Activated CD4-positive, alpha-beta T cell treated with anti-CD3 and anti-CD28 coated beads, Interleukin-2, Interleukin-6, amounts not matched to agents 100 ng/mL and 50 ng/mL, durations not matched to agents 16 hours and 8 hours (primary cell): Measurements from ENCODE around the gene ANKRD29.
A peak's percentile ranks its signal among the peaks of the same experiment; 100 is the strongest.

Experiments
- DNase-seq: peaks from one replicate; pipeline ENCODE4 v3.0.0-alpha.2; 2020

ANKRD29 gene, protein sequence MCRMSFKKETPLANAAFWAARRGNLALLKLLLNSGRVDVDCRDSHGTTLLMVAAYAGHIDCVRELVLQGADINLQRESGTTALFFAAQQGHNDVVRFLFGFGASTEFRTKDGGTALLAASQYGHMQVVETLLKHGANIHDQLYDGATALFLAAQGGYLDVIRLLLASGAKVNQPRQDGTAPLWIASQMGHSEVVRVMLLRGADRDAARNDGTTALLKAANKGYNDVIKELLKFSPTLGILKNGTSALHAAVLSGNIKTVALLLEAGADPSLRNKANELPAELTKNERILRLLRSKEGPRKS

DNA sequence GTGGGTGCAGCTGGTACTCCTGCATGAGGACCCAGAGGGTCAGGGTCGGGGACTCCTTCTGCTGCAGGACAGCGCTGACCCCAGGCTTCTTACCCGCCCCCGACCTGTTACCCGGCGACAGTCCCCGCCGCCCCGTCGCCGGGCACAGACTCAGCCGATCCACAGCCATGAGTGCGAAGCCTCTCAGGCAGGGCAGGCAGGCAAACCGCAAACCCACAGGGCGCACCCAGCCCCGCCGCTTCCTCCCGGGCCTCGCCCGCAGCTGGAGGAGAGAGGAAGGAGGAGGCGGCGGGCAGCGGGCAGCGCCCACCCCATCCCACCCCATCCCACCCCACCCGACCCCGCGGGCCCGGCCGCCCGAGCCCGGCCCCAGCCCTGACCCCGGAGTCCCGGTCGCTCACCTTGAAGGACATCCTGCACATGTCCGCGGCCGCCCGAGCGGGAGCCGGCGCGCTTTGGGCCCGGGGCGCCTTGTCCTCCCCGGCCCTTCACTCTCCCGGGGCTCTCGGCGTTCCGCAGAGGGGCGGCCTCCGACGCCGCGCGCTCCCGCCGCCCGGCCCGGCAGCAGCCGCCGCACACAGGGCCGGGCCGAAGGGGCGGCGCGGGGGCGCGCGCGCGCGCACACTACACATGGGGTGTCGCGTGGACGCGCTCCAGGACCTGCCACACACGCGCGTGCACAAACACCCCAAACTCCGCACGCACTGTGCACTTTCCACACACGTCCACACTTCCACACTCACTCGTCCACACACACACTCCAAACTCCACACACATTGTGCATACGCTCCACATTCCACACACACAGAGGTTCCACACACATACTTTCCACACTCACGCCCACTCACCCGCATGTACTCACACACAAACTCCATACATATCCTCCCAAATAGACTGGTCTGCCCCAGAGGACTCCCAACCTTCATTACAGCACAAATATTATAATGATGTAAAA lies at the start of gene ANKRD29:
Gene ANKRD29, minus strand, starts transcription at position 603 of the 955 bp plus-strand sequence. Its CDS starts 181 bp downstream, at position 422.
- peak; percentile 53 for DNase-seq

DNA sequence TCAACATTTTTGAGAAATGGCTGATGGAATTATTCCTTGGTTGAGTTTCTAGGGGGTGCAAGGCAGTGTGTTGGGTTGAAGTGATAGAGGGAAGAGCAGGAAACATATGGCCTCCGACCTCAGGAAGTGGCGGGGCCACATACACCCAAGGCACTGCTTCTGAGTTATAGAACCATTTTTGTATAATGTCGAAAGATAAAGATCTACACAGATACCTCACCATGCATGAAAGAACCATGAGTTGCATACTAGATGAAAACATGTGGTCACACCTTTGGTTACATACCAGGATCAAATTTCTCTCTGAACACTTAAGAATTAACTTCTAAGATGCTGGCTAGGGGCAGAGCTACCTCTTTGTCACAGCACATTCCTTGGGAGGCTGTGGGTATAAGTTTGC lies 49.7 kb upstream of the ANKRD29 start:
- DNase-seq, result peak; percentile 14

DNA sequence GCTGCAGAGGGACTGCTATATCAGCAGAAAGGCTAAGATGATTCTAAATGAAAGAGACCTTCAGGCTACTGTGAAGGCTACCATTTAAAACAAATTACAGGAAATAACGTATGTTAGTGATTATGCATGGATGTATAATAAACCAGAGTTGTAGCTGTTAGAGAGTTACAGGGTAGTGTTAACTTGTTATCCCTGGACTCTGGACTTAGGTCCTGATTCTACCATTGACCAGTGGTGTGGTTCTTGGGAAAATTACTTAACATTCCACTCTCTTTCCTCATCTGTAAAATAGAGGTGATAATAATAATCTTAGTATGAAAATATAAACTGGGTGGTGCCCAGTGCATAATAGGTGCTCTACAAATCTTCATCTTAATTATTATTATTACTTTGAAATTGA lies 48.7 kb upstream of the ANKRD29 start:
- DNase-seq, result no peak

DNA sequence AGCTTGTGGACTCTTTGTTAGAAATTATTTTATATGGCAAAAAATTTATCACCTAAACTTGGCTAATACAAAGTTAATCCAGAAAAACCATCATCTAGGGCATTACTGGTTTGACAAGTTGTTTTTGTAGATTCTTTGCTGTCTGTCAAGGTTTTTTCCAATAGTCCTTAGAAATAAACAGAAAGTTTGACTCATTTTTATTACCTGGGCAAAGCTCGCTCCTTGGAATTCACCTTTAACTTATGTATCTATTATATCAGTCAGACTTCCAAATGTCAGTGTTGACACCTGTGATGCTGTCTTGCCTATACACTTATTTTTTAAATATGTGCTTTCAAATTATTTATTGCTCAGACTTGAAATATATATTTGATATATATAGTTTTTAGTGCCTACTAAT lies 48.2 kb upstream of the ANKRD29 start:
- DNase-seq, result no peak

DNA sequence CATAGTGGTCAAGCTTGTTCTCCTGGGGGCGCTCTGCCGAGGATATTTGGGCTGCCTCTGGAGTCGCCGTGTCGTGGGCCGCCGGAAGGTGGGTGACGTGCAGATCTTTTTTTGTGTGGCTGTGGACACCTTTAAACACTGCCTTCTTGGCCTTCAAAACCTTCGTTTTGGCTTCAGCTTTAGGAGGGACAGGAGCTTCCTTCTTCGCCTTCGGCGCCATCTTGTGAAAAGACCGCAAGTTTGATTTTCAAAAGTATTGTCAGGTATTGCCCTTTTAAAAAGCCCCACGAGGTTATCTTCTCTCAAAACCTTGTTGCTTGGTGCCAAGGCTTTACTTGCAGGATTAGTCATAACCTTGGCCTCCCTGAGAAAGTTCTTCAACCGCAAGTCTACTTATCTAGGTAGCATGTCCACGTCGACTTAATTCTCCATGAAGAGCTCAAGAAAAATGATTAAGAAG lies 47.4 kb upstream of the ANKRD29 start:
- DNase-seq, result no peak

DNA sequence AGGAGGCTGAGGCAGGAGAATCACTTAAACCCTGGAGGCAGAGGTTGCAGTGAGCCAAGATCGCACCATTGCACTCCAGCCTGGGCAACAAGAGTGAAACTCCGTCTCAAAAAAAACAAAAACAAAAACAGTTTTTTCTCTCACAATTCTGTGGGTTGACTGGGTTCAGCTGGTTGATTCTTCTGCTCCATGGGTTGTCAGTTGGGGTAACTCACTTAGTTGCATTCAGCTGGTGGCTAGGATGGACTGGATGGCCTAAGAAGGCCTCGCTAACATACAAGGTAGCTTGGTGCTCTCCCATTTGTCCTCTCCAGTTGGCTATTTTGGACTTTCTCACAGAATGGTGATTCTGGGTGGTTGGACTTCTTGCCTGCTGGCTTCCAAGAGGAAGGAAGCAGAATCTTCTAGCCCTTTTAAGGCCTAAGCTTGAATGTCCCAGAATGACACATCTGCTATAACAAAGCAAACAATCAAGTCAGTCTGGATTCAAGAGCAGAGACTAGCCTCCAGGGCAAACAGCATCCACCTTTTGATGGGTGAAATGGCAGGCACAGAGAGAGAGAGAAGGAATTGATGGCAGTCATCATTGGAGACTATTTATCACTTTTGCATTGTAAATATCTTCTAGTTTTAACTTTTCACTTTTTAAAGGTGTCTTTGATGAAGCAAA lies 44.4 kb upstream of the ANKRD29 start:
- no peak for DNase-seq

DNA sequence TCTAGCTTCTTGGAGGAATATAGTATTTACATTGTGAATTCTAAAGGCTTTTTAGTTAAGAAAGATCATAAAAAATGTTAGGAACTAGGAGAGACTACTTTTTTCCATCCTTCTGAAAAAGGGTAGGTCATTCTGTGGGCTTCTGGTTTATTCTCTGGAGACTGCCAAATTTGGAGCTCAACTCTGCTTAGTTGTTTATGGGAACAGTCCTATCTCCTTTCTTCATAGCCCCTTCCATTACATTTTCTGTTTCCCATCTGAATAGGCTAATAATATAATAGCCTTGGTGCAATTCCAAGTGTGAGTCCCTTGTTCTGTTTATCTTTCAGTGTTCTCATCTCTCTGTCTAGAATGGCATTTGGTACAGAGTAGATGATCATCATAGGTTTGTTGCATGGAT lies 42.1 kb upstream of the ANKRD29 start:
- DNase-seq, result no peak

DNA sequence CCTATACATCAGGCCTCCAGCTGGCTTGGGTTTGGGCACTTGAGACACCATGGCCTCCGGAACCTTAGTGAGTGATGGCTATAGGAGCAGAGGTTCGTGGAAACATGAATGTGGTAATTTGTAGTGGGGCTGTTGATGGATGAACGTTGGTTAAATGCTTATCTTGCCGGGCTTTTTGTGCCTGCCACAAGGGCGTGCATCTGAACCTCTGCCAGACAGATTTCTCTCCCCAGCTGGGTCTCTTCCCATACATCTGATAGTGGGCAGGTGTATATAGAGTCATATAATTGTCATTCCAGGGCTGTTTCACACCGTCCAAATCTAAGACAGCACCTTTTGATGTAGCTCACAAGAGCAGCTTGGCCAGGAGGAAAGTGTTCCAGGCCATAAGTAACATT lies 41.3 kb upstream of the ANKRD29 start:
- DNase-seq, result no peak

DNA sequence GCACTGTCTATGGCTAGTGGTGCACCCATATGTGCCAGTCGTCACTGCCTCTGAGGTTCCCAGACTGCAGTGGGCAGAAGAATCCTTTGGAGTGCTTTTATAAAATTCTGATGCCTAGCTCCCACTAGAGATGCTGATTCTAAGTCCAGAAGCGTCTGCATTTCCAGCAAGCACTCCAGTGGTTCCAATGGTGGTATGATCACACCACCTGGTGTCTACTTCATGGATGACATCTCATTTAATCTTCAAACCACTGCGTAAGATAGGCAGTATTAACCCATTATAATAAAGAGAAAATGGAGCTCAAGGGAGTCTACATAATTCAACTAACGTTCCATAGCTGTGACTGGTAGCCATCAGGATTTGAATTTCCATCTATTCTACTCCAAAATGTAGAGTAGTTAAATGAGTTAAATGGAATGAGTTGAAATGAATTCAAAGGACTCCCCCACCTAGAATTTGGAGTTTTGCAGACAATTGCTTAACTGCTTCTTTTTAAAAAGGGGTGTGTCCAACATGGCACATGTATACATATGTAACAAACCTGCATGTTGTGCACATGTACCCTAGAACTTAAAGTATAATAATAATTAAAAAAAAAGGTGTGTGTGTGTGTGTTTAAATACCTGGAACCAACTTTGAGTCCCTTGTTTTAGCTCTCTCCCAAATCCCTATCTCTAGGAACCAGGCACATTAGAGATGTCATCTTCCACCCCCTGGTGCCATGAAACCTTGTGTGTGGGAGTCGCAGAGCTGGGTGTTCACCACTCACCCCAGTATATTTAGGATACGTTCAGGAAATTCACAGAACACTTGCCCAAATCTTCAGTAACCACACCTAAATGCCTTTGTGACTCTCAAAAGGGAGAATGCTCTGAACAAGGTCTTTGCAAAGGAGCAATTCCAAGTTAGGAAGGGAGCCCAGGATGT lies 40.6 kb upstream of the ANKRD29 start:
- peak; percentile 33 for DNase-seq

DNA sequence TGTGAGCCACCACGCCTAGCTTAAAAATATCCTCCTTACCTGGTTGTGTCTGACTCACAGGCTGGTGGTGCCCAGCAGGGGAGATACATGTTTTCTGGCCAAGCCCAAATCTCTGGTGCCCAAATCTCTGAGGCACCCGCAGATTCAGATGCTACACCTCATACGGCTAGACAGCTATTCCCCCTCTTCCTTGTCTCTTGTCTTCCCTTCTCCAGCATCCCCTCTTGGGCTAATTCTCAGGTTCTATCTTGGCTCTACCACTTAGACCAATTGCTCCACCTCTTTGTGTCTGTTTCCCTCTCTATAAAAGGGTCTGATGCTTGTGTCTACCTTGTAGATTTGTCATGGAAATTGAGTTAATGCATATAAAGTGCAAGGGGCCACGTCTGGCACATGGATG lies 39.9 kb upstream of the ANKRD29 start:
- DNase-seq, result no peak

DNA sequence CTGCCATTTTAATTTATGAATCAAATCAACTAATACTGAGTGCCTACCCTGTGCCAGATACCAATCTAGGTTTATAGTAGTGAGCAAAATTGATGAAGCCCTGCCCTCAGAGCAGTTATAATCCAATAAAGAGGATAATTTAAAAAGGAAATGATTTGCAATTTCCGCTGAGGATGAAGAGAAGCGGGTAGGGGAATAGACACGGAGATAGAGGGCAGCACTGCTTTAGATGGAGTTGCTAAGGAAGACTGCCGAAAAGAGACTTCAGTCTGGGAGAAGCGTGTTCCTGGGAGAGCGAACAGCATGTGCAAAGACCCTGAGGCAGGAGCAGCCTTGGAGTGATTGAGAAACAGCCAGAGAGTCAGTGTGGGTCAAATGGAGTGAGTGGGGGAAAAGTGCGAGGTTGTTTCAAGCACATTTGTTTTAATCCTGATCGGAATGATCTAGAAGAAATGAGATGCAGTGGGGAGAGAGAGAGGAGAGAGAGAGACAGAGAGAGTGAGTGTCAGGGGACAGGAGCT lies 38.9 kb upstream of the ANKRD29 start:
- DNase-seq, result no peak

DNA sequence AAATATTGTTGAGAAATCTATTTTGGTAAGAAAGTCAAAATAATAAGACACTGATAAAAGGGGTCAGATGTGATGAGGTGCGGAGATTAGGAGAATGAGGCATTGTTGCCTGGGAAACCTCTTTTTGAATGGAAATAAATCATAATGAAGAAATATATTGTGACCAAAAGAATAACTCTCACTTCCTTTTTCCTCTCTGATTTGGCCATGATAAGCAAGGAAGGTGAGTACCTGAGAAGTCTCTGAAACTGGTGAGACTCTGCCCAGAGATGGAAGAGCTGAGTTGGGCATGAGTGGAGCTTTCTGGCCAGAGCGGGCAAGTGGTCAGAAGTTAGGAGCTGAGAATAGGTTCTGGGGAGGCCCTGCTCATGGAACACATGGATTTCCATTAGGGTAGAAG lies 38.3 kb upstream of the ANKRD29 start:
- DNase-seq, result no peak

DNA sequence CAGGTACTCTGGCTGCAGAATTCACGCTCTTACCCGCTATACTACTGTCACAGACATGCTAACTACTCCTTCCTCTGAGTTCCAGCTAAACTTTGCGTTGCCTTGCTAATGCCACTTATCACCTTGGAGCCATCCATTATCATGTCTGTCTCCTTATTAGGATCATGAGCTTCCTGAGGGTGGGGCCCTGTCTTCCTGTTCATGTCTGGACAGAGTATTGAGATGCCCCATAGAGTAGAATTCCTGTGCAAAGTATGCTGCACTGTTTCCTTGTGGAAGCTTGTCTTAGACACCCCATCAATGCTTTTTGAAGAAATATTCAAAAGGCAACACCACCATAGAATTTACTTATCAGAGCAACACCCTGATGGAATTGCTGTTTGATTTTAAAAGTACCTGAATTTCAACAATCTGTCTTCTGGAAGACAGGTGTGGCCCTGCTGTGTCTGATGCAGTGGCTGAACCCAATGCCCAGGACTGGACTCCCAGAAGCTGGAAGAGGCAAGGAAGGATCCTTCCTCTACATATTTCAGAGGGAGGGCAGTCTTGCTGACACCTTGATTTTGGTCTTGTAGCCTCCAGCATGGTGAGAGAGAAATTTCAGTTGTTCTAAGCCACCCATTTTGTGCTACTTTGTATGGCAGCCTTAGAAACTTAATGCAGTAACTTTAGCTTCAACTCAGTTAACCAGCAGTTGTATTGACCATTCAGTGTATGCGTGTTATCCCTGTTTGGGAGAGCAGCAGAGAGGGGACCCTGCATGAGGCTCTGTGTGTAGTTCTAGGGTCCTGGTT lies 32.1 kb upstream of the ANKRD29 start:
- no peak for DNase-seq

DNA sequence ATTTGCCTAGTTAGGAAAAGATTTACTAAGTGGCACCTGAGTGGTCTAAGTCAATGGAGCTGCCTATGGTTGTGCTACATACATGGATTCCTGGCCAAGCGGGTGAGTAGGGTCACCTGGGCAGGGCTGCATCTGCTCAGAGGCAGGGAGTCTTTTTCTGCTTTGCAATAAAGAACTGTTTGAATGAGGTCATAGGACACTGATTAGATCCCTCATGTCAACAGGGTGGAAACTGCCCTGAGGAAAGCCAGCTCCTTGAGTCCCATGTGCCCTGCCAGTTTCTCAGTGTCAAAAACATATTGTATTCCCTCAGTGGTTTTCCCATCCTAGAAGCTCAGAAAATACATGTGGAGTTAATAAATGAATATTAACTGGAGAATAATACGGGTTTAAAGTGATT lies 31.1 kb upstream of the ANKRD29 start:
- DNase-seq, result no peak

DNA sequence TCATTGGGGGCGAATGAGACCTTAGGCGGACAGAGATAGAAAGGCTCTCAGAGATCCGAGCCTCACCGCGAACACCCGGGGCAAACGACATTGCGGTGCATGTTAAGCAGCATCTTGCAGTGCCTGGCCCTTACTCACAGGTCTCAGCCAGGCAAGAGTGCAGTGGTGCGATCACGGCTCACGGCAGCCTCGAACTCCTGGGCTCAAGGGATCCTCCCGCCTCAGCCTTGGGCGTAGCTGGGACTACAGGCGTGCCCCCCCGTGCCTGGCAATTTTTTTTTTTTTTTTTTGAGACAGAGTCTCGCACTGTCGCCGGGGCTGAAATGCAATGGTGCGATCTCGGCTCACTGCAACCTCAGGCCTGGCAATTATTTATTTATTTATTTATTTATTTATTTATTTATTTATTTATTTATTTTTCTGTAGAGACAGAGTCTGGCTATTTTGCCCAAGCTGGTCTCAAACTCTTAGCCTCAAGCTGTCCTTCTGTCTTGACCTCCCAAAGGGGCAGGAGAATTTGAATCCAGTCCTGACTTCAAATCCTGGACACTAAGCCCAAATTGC lies 27.9 kb upstream of the ANKRD29 start:
- DNase-seq, result no peak

DNA sequence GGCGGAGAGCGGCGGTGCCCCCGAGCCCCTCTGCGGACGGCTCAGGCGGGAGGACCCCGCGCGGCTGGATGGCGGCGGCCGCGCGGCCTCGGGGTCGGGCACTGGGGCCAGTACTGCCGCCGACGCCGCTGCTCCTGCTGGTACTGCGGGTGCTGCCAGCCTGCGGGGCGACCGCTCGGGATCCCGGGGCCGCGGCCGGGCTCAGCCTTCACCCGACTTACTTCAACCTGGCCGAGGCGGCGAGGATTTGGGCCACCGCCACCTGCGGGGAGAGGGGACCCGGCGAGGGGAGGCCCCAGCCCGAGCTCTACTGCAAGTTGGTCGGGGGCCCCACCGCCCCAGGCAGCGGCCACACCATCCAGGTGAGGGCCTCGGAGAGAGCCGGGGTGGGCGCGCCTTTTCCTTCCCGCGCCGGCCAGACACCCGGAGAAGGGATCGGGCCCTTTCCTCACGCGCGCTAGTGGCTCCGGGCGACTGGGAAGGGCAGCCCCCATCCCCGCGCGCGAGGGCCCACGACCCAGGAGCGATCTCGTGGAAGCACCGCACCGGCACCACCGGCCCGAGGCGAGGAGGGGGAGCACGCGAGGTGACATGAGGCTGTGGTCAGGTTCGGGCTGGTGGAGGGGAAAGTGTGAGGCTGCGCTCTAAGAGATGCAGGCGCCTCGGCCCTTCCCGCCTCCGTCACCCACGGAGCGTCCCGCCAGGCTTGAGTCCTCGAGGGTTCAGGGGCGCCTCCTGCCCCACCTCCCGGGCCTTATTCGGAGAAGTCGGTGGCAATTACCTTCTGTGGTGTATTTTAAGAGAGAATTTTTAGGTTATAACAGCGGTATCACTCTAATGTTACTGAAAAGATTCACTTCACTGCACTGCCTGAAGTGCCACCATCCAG lies 27.1 kb upstream of the ANKRD29 start:
- no peak for DNase-seq

DNA sequence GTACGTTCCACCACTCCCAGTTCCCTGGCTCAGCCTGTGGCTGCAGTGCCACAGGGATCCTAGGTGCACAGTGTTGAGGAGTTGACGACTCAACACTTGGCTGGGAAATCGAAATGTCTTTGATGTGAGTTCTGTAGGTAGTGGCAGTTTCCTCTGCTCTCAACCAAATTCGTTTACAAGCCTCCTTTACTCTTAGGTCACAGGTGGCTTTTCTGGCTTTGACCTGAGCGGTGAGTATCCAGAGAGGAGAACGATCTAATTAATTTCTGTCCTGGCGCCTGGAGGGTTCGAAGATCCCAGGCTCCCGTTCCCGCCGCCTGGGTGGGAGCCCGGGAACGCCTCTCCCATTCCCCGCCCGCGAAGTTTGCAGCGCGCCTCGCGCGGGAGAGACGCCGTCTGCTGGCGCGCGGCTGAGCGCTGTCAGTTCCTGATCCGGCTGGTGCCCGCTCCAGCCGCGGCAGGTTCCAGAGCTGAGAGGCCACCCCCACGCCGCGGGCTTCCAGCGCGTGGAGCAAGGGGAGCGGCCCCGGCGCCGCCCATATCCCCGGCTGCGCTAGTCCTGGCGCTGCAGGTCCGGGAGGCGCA lies 26.4 kb upstream of the ANKRD29 start, which contains the start of gene LAMA3:
Gene LAMA3, plus strand, starts transcription at position 423 of the 585 bp plus-strand sequence. CDS start 231 bp downstream, outside the sequence.
- DNase-seq, result peak; percentile 26

DNA sequence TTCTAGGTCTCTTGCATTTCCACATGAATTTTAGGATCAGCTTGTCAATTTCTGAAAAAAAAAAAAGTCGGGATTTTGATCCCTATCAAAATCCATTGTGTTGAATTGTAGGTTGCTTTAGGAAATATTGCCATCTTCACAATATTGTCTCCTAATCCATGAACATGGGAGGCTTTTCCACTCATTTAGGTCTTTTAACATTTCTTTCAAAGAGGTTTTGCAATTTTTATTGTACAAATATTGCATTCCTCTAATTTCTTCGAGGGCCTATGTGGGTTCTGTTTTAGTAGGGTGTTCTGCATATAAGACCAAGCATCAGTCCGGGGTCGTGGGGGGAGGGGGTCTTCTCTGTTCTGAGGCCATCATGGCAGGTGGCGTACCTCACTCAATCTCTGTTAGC lies 25.8 kb upstream of the ANKRD29 start:
- no peak for DNase-seq

DNA sequence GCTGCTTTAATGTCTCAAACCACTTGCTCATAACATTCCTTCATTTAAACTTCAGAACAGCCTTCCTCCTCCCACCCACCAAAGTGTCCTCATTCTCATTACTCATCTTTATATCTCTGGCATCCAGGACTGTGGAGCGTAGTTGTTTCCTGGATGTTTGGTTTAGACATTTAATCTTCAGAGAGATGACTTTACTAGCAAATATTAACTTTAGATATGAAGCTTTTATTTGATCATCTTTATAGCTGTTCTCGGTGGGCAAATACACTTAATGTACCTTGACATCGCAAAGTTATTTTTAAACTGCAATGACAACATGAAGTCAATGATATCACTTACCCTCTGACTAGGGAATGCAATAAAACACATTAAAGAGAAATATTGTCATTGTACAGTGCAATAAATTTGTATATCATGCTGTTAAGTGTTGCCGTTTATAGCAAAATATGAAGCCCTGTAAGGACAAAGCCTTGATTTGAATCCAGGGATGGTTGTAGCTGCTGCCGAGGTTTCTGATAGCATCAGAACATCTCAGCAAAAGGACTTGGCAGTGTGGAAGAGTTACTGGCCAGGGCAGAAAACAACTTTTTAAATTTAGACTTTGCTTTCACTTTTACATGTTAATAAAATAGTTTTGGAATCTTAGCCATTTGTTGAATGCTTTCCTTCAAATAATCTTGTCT lies 21.9 kb upstream of the ANKRD29 start:
- no peak for DNase-seq
